ENCODE measurements around the gene NAT16. TPM values are rescaled to one million over a fixed set of nuclear protein-coding genes. Genes with fewer than 3 reads are reported as not detected.
A peak's percentile ranks its signal among the peaks of the same experiment; 100 is the strongest.

The NAT16 gene
- total RNA-seq, 1 experiment from 2014 or later, result not detected

GRCh38 chr7:101216860-101217387, 36.8 kb upstream of the NAT16 start:
- intact Hi-C loops (cut with micrococcal nuclease; ENCODE audit: unreplicated experiment), result no loop called here
- Mint-ChIP-seq H3K4me3 (ENCODE audit: unreplicated experiment) (peak overlapping the region; percentile 83), H3K9me3 (ENCODE audit: unreplicated experiment) (no peaks in the 10 kb centered on the region), H3K36me3 (ENCODE audit: insufficient read depth, unreplicated experiment) (peaks cover 34% of the 10 kb centered on the region), H3K27me3 (ENCODE audit: insufficient read depth, unreplicated experiment) (no peaks in the 10 kb centered on the region), H3K4me1 (ENCODE audit: low read depth, unreplicated experiment) (peaks cover 30% of the 10 kb centered on the region), H3K27ac (ENCODE audit: unreplicated experiment) (peak overlapping the region; percentile 81)
- H3K4me1 ChIP-seq, result peaks cover 22% of the 10 kb centered on the region
- POLR2A ChIA-PET, result interaction anchor here (0.6 to 2.0 kb wide), 8 partner anchors 15 to 1182 kb away, joined by 3 to 15 read pairs (median 6); partner anchors contain the start of genes FIS1, MOGAT3 and UFSP1
- CTCF ChIA-PET, result interaction anchor here (0.5 to 2.8 kb wide), 17 partner anchors 12 to 628 kb away, joined by 3 to 49 read pairs (median 5); partner anchors contain the start of genes FIS1 and SERPINE1
- BruUV-seq (replicated peaks), result no TSS peak
- peaks cover 3% of the 10 kb centered on the region; the same call in 1 of the 2 replicates for H3K36me3 ChIP-seq (ENCODE audit: control insufficient read depth, insufficient read depth, low read length)
- no peak for DNase-seq
- TF ChIP-seq CTCF (IDR thresholded peaks at IDR 0.05; ENCODE audit: insufficient read depth in 1 of 2, low read depth in 1 of 2, low read length in 1 of 2, severe bottlenecking in 1 of 2, unreplicated experiment in 1 of 2), result no peak
- peak overlapping the region; percentile 75 for H3K4me3 ChIP-seq (ENCODE audit: low read depth, low read length)
- H3K9me3 ChIP-seq, result no peaks in the 10 kb centered on the region
- no peaks in the 10 kb centered on the region for H3K27me3 ChIP-seq (replicated peaks; ENCODE audit: control insufficient read depth, insufficient read depth, low read length)

- H3K9me3 ChIP-seq, result no peaks in the 10 kb centered on the region
- H3K36me3 Mint-ChIP-seq (ENCODE audit: insufficient read depth, unreplicated experiment), result peaks cover 29% of the 10 kb centered on the region
- H3K9me3 Mint-ChIP-seq (ENCODE audit: unreplicated experiment), result no peaks in the 10 kb centered on the region
- TSS peak; percentile 52 for BruUV-seq (replicated peaks)
- H3K27me3 ChIP-seq (replicated peaks; ENCODE audit: control insufficient read depth, insufficient read depth, low read length), result no peaks in the 10 kb centered on the region
- H3K27ac Mint-ChIP-seq (ENCODE audit: unreplicated experiment), result peak overlapping the region; percentile 81
- peaks cover 22% of the 10 kb centered on the region for H3K4me1 ChIP-seq
- no peaks in the 10 kb centered on the region for H3K27me3 Mint-ChIP-seq (ENCODE audit: insufficient read depth, unreplicated experiment)
- peak overlapping the region; percentile 83 for H3K4me3 Mint-ChIP-seq (ENCODE audit: unreplicated experiment)
- ChIA-PET CTCF (interaction anchor here (1.2 to 2.8 kb wide), 4 partner anchors 24 to 72 kb away, joined by 3 to 28 read pairs (median 24); no protein-coding TSS in a partner anchor), POLR2A (interaction anchor here (0.6 kb wide), 1 partner anchor 324 kb away, joined by 7 read pairs; no protein-coding TSS in a partner anchor)
- intact Hi-C loops (cut with micrococcal nuclease; ENCODE audit: unreplicated experiment), result no loop called here
- peaks cover 3% of the 10 kb centered on the region; the same call in 1 of the 2 replicates for H3K36me3 ChIP-seq (ENCODE audit: control insufficient read depth, insufficient read depth, low read length)
- DNase-seq, result no peak
- TF ChIP-seq CTCF (IDR thresholded peaks at IDR 0.05; ENCODE audit: insufficient read depth in 1 of 2, low read depth in 1 of 2, low read length in 1 of 2, severe bottlenecking in 1 of 2, unreplicated experiment in 1 of 2), result no peak
- peaks cover 30% of the 10 kb centered on the region for H3K4me1 Mint-ChIP-seq (ENCODE audit: low read depth, unreplicated experiment)
- H3K4me3 ChIP-seq (ENCODE audit: low read depth, low read length), result peak overlapping the region; percentile 75
Measured at GRCh38 chr7:101216001-101216859, 36.1 kb upstream of the NAT16 start.

GRCh38 chr7:101212014-101212413, 31.9 kb upstream of the NAT16 start:
- DNase-seq, result no peak
- H3K4me3 ChIP-seq (ENCODE audit: low read depth, low read length), result no peak overlapping the region
- no peaks in the 10 kb centered on the region for H3K9me3 ChIP-seq
- no peaks in the 10 kb centered on the region for H3K27me3 ChIP-seq (replicated peaks; ENCODE audit: control insufficient read depth, insufficient read depth, low read length)
- Mint-ChIP-seq H3K27me3 (ENCODE audit: insufficient read depth, unreplicated experiment) (no peaks in the 10 kb centered on the region), H3K27ac (ENCODE audit: unreplicated experiment) (no peak overlapping the region), H3K9me3 (ENCODE audit: unreplicated experiment) (no peaks in the 10 kb centered on the region), H3K4me1 (ENCODE audit: low read depth, unreplicated experiment) (peaks cover 12% of the 10 kb centered on the region), H3K4me3 (ENCODE audit: unreplicated experiment) (no peak overlapping the region), H3K36me3 (ENCODE audit: insufficient read depth, unreplicated experiment) (peaks cover 59% of the 10 kb centered on the region)
- H3K4me1 ChIP-seq, result peaks cover 8% of the 10 kb centered on the region; the same call in 1 of the 2 replicates
- ChIA-PET CTCF (no interaction called here), POLR2A (interaction anchor here (0.6 kb wide), 1 partner anchor 26 kb away, joined by 3 read pairs; no protein-coding TSS in a partner anchor)
- intact Hi-C loops (cut with micrococcal nuclease; ENCODE audit: unreplicated experiment), result no loop called here
- no peak for TF ChIP-seq CTCF (IDR thresholded peaks at IDR 0.05; ENCODE audit: insufficient read depth in 1 of 2, low read depth in 1 of 2, low read length in 1 of 2, severe bottlenecking in 1 of 2, unreplicated experiment in 1 of 2)
- no TSS peak for BruUV-seq (replicated peaks)
- peaks cover 4% of the 10 kb centered on the region for H3K36me3 ChIP-seq (ENCODE audit: control insufficient read depth, insufficient read depth, low read length)
